HUES64 (cell line): ENCODE measurements around the gene ABR.
"Not testable (repeated sequence)": the region's sequence is repeated elsewhere in the genome, so short reads cannot be mapped to it uniquely, and the experiment has no call there.

Source experiments
- H3K27ac ChIP-seq: 2 replicates; pipeline ENCODE4 v1.7.0; 2013; ENCODE audit warnings: low read depth, low read length, inconsistent platforms
- H3K27me3 ChIP-seq: 2 replicates; pipeline ENCODE4 v1.6.1; 2013; ENCODE audit warnings: mild to moderate bottlenecking, low read length; ENCODE audit not compliant: insufficient read depth
- H3K36me3 ChIP-seq: 2 replicates; pipeline ENCODE4 v1.6.1; 2013; ENCODE audit warnings: mild to moderate bottlenecking, low read length; ENCODE audit not compliant: insufficient read depth
- H3K4me1 ChIP-seq: 2 replicates; pipeline ENCODE4 v1.6.1; 2013; ENCODE audit warnings: mild to moderate bottlenecking, low read length, moderate library complexity; ENCODE audit not compliant: insufficient read depth
- H3K4me3 ChIP-seq: 2 replicates; pipeline ENCODE4 v1.5.1; 2013; ENCODE audit warnings: mild to moderate bottlenecking, low read length, moderate library complexity
- H3K9ac ChIP-seq: 2 replicates; pipeline ENCODE4 v1.6.1; 2013; ENCODE audit warnings: mild to moderate bottlenecking, low read depth, low read length
- H3K9me3 ChIP-seq: 2 replicates; pipeline ENCODE4 v1.6.1; 2013; ENCODE audit warnings: low read depth, low read length; ENCODE audit not compliant: insufficient read depth
- WGBS: fragments of 150-250, 120-280 bp; methylation state at CpG from one replicate; pipeline ENCODE4 v1.1.7; 2013; ENCODE audit warnings: missing lambda C conversion rate; 5-methylcytosine and 5-hydroxymethylcytosine counted together

ABR gene

GRCh38 chr17:1073963-1074625 lies 105.7 kb downstream of the ABR start:
- H3K36me3 ChIP-seq: peaks cover 11% of the 10 kb centered on the region; the same call in 1 of the 2 replicates
- not testable (repeated sequence) for H3K4me3 ChIP-seq, H3K9ac ChIP-seq, H3K9me3 ChIP-seq, H3K27me3 ChIP-seq, H3K4me1 ChIP-seq, H3K27ac ChIP-seq
- WGBS: 92% methylated on average over 15 of the region's 15 CpGs

GRCh38 chr17:1073241-1073962 lies 106.4 kb downstream of the ABR start:
- 91% methylated on average over 25 of the region's 25 CpGs for WGBS
- Histone ChIP-seq H3K27ac (no peak overlapping the region), H3K4me1 (0 out of 2 replicates have a peak, but pooled peaks cover 1% of the 10 kb centered on the region), H3K36me3 (peaks cover 17% of the 10 kb centered on the region; the same call in 1 of the 2 replicates), H3K9me3 (no peaks in the 10 kb centered on the region), H3K4me3 (no peak overlapping the region), H3K27me3 (no peaks in the 10 kb centered on the region), H3K9ac (no peak overlapping the region)

GRCh38 chr17:1072551-1072961 lies 107.2 kb downstream of the ABR start:
- H3K4me1 ChIP-seq: no peaks in the 10 kb centered on the region
- H3K36me3 ChIP-seq: peaks cover 20% of the 10 kb centered on the region; the same call in 1 of the 2 replicates
- H3K4me3 ChIP-seq: no peak overlapping the region
- 95% methylated on average over 20 of the region's 20 CpGs for WGBS
- no peaks in the 10 kb centered on the region for H3K27me3 ChIP-seq
- H3K9ac ChIP-seq: no peak overlapping the region
- H3K27ac ChIP-seq: no peak overlapping the region
- no peaks in the 10 kb centered on the region for H3K9me3 ChIP-seq

- WGBS: 93% methylated on average over 29 of the region's 29 CpGs
- no peak overlapping the region for H3K27ac ChIP-seq
- H3K36me3 ChIP-seq: peaks cover 26% of the 10 kb centered on the region; the same call in 1 of the 2 replicates
- no peaks in the 10 kb centered on the region for H3K9me3 ChIP-seq
- no peak overlapping the region for H3K9ac ChIP-seq
- H3K4me1 ChIP-seq: no peaks in the 10 kb centered on the region
- no peaks in the 10 kb centered on the region for H3K27me3 ChIP-seq
- H3K4me3 ChIP-seq: no peak overlapping the region
Observed at GRCh38 chr17:1071103-1071825, 108.5 kb downstream of the ABR start.

DNA sequence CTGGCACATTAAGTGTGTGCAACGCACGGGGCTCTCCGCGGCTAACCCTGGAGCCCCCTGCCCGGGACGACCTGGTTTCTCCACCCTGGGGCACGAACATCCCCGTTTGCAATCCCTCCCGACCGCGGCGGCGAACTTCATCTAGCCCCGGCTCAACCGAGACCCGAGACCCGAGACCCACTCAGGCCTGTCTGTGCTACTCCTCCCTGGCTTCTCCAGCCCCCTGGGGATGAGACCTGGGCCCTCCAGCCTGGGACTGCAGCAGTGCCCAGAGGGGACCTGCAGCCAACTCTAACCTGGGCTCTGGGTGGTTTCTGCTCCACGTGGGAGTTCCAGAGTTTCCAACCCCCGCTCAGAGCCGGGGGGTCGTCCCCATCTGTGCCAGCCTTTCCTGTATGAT lies 109.4 kb downstream of the ABR start:
- H3K36me3 ChIP-seq: peaks cover 34% of the 10 kb centered on the region; the same call in 1 of the 2 replicates
- no peaks in the 10 kb centered on the region for H3K9me3 ChIP-seq
- no peak overlapping the region for H3K9ac ChIP-seq
- no peak overlapping the region for H3K4me3 ChIP-seq
- WGBS: 92% methylated on average over 21 of the region's 21 CpGs
- H3K27me3 ChIP-seq: no peaks in the 10 kb centered on the region
- H3K4me1 ChIP-seq: no peaks in the 10 kb centered on the region
- no peak overlapping the region for H3K27ac ChIP-seq

GRCh38 chr17:1069847-1070246 lies 109.9 kb downstream of the ABR start:
- peaks cover 36% of the 10 kb centered on the region; the same call in 1 of the 2 replicates for H3K36me3 ChIP-seq

GRCh38 chr17:1068356-1068755 lies 111.4 kb downstream of the ABR start:
- Histone ChIP-seq H3K9ac (no peak overlapping the region), H3K27me3 (no peaks in the 10 kb centered on the region), H3K4me3 (no peak overlapping the region), H3K9me3 (no peaks in the 10 kb centered on the region), H3K36me3 (peaks cover 38% of the 10 kb centered on the region; the same call in 1 of the 2 replicates), H3K27ac (no peak overlapping the region), H3K4me1 (no peaks in the 10 kb centered on the region)
- WGBS: 92% methylated on average over 7 of the region's 7 CpGs

More at GRCh38 chr17:1069847-1070246, 109.9 kb downstream of the ABR start:
- H3K27ac ChIP-seq: no peak overlapping the region
- H3K27me3 ChIP-seq: no peaks in the 10 kb centered on the region
- WGBS: 93% methylated on average over 21 of the region's 21 CpGs
- H3K9me3 ChIP-seq: no peaks in the 10 kb centered on the region
- H3K9ac ChIP-seq: no peak overlapping the region
- no peaks in the 10 kb centered on the region for H3K4me1 ChIP-seq
- no peak overlapping the region for H3K4me3 ChIP-seq

DNA sequence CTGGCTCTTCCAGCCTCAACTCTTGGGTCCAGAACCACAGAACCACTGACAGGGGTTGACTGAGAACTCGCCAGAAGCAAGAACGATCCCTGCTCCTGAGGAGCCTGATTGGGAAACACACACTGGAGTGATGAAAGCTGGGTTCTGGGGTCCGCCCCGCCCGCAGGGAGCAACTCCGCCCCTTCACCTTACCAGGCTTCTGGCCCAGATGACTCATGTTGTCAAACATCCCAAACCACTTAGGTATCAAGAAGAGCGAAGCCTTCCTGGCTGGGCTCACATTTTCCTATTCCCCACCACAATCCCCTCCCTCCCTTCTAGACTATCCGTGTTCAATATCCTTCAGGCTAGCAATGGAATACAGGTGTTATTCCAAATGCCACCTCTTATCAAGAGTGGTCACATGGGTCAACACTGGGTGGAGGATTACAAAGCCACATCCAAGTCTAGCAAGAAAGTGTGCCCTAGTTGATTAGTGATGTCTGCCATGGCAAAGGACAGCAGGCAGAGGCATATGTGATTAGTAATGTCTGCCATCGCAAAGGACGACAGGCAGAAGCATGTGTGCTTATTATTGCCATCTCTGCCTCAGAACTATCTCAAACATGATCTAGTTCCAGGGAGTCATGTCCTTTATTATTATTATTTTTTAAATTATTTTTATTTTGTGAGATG lies 112.4 kb downstream of the ABR start:
- no peaks in the 10 kb centered on the region for H3K4me1 ChIP-seq
- 79% methylated on average over 10 of the region's 10 CpGs for WGBS
- no peak overlapping the region for H3K4me3 ChIP-seq
- no peaks in the 10 kb centered on the region for H3K27me3 ChIP-seq
- no peak overlapping the region for H3K27ac ChIP-seq
- H3K9ac ChIP-seq: no peak overlapping the region
- H3K9me3 ChIP-seq: no peaks in the 10 kb centered on the region
- peaks cover 38% of the 10 kb centered on the region for H3K36me3 ChIP-seq

DNA sequence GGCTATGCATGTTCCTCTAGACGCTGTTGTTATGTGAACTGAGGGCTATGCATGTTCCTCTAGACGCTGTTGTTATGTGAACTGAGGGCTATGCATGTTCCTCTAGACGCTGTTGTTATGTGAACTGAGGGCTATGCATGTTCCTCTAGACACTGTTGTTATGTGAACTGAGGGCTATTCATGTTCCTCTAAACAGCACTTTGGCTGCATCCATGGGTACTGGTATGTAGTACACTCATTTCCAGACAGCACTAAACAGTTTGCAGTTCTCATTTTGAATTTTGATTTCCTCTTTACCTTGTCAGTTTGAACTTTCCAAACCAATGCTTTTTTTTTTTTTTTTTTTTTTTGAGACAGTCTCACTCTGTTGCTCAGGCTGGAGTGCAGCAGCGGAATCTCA lies 114.4 kb downstream of the ABR start:
- not testable (repeated sequence) for H3K9ac ChIP-seq, H3K27me3 ChIP-seq, H3K4me1 ChIP-seq, H3K27ac ChIP-seq, H3K4me3 ChIP-seq, H3K9me3 ChIP-seq
- WGBS: 96% methylated on average over 1 of the region's 4 CpGs
- H3K36me3 ChIP-seq: peaks cover 36% of the 10 kb centered on the region

- no peak overlapping the region for H3K9ac ChIP-seq
- H3K27ac ChIP-seq: no peak overlapping the region
- 96% methylated on average over 11 of the region's 11 CpGs for WGBS
- H3K27me3 ChIP-seq: no peaks in the 10 kb centered on the region
- peaks cover 27% of the 10 kb centered on the region for H3K36me3 ChIP-seq
- no peak overlapping the region for H3K4me3 ChIP-seq
- no peaks in the 10 kb centered on the region for H3K4me1 ChIP-seq
- H3K9me3 ChIP-seq: no peaks in the 10 kb centered on the region
Observed at GRCh38 chr17:1060991-1061390, 118.8 kb downstream of the ABR start.
